Heart right ventricle (tissue), 16 donors: ENCODE results near the gene SSBP2. TPM values are rescaled to one million over a fixed set of nuclear protein-coding genes. Genes with fewer than 3 reads are reported as not detected.
"Not testable (repeated sequence)": the region's sequence is repeated elsewhere in the genome, so short reads cannot be mapped to it uniquely, and the experiment has no call there.

ENCODE experiments used
- ATAC-seq, 8 donors: fragments of 200-7000 bp; cut with Tn5 transposase; one replicate each; pipeline ENCODE4 v1.9.1; 2020; ENCODE audit warnings: mild to moderate bottlenecking in 8 of 8, moderate library complexity in 8 of 8, moderate number of reproducible peaks in 1 of 8
- DNase-seq, 2 donors: peaks; one replicate each; pipeline ENCODE4 v3.0.0-alpha.2; 2020
- H3K27ac ChIP-seq, 10 donors: fragments of 200-600 bp; sonication (generic) in 2 of 10; one replicate each; pipeline versions ENCODE4 v1.5.0 to v1.8.0; 2020 to 2022; ENCODE audit warnings: mild to moderate bottlenecking in 3 of 10
- H3K27me3 ChIP-seq, 7 donors: fragments of 200-600 bp; one replicate each; pipeline ENCODE4 v1.8.0; 2021 to 2022; ENCODE audit warnings: mild to moderate bottlenecking in 2 of 7
- H3K36me3 ChIP-seq, 9 donors: fragments of 200-600 bp; sonication (generic) in 1 of 9; one replicate each; pipeline versions ENCODE4 v1.5.0 to v1.8.0; 2020 to 2022; ENCODE audit warnings: mild to moderate bottlenecking in 2 of 9
- H3K4me1 ChIP-seq, 9 donors: fragments of 200-600 bp; sonication (generic) in 1 of 9; one replicate each; pipeline versions ENCODE4 v1.5.0 to v1.8.0; 2020 to 2022; ENCODE audit warnings: mild to moderate bottlenecking in 4 of 9
- H3K4me3 ChIP-seq, 10 donors: fragments of 200-600 bp; sonication (generic) in 2 of 10; one replicate each; pipeline versions ENCODE4 v1.5.0 to v1.8.0; 2020 to 2022; ENCODE audit warnings: mild to moderate bottlenecking in 7 of 10, moderate library complexity in 2 of 10
- H3K9me3 ChIP-seq, 11 donors: fragments of 200-600 bp in 10 of 11; sonication (generic) in 2 of 11; one replicate each; pipeline versions ENCODE4 v1.5.0 to v1.8.0; 2013 to 2022; ENCODE audit warnings: mild to moderate bottlenecking in 2 of 11, control low read depth in 1 of 11, moderate library complexity in 1 of 11
- WGBS, 2 donors: extraction: QIAGEN DNeasy Blood & Tissue Kit; methylation state at CpG; one replicate each; pipeline ENCODE4 v1.1.7; 2013; ENCODE audit warnings: inconsistent platforms in 1 of 2; 5-methylcytosine and 5-hydroxymethylcytosine counted together
- intact Hi-C, 10 donors: fragments of 100-400 bp; cut with DNase I; formaldehyde crosslinking; loops; one replicate each; pipeline versions ENCODE4 v1.11.1 to v1.14.2; 2022
- polyA plus RNA-seq, 2 donors: library from polyadenylated mRNA; stranded (reverse); fragments of 200-250 nt; gene quantifications; one replicate each; pipeline ENCODE4 v1.2.3, GENCODE V29; 2013
- total RNA-seq, 10 donors: library from RNA; stranded (reverse); fragmentation: NEBNext Ultra II Directional in 3 of 10; extraction: Animal tissue kit (Norgen Biotek cat#: 25700) in 3 of 10; gene quantifications; one replicate each; pipeline versions ENCODE4 v1.2.1 to v1.2.4, GENCODE V29; 2021 to 2023
- TF ChIP-seq, protein P1 (sequence below), 9 donors: fragments of 200-600 bp; sonication (generic) in 2 of 9; IDR thresholded peaks; one replicate each; pipeline versions ENCODE4 v1.5.0 to v1.8.0; 2021 to 2022; ENCODE audit warnings: antibody characterized with exemption in 9 of 9, mild to moderate bottlenecking in 5 of 9, moderate library complexity in 1 of 9
- donor health status: Arrhythmogenic right ventricular cardiomyopathy.
- donor health status: ischemic (EF 13 %, LVEDD 7.1; RV severe dilation, severe dysfunction).
- donor health status: healthy with polysubstance abuse.
- donor health status: DM: no; HTN: yes; CAD: no.
- donor health status: DM: no; HTN: no; CAD: no.
- donor health status: ischemic (EF 25% LVEDD 6.9; RV normal size, moderate dysfunction).
- donor health status: ischemic (EF 25% LVEDD 5.7; RV mildly dilated, moderate dysfunction).
- donor health status: healthy.
- donor health status: DM: yes; HTN: yes; CAD: no.
- donor health status: Ischemic cardiomyopathy.
- donor health status: ischemic (EF 35%, LVEDD 5.7; RV mildly dilated, moderate dysfunction).
- donor health status: nonischemic (EF 11% LVEDD 7.7; RV severe dilation, severe dysfunction).
- donor health status: DM: yes; HTN: yes; CAD: no.
- donor health status: PGD.
- donor health status: ischemic (EF 29% LVEDD 5.4; RV normal size, mild dysfunction).
- donor health status: nonischemic (EF 23%, LVEDD 6.1; RV moderate dilation, normal function).

The SSBP2 gene
- total and polyA plus RNA-seq, 12 donors = 24.2 to 85.9 (median 52.0) TPM

DNA sequence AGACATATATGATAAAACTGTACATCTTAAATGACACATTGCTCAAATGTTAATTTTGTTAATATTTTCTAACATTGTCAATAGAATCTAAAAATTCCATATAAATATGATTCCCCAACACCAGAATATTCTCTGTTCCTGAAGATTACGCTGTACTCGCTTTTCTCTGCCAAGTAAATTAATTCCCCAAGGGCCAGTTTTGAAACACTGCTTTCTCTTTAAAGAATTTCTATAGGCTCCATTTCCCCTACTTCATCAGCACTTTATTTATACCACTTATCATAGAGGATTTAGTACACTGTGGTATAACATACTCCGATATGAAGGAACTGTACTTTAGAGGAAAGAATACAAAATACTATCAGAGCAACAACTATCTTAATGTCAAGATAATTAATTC is 255.6 kb downstream of the SSBP2 start:
- 81 to 83% methylated on average over 3 of the region's 3 CpGs for WGBS, 2 donors
- ATAC-seq = no peak
- Histone ChIP-seq H3K9me3 (no peaks in the 10 kb centered on the region), H3K4me1 (no peaks in the 10 kb centered on the region), H3K4me3 (no peak overlapping the region), H3K27me3 (no peaks in the 10 kb centered on the region), H3K27ac (no peak overlapping the region), H3K36me3 (no peaks in the 10 kb centered on the region)
- TF ChIP-seq, protein P1, sequence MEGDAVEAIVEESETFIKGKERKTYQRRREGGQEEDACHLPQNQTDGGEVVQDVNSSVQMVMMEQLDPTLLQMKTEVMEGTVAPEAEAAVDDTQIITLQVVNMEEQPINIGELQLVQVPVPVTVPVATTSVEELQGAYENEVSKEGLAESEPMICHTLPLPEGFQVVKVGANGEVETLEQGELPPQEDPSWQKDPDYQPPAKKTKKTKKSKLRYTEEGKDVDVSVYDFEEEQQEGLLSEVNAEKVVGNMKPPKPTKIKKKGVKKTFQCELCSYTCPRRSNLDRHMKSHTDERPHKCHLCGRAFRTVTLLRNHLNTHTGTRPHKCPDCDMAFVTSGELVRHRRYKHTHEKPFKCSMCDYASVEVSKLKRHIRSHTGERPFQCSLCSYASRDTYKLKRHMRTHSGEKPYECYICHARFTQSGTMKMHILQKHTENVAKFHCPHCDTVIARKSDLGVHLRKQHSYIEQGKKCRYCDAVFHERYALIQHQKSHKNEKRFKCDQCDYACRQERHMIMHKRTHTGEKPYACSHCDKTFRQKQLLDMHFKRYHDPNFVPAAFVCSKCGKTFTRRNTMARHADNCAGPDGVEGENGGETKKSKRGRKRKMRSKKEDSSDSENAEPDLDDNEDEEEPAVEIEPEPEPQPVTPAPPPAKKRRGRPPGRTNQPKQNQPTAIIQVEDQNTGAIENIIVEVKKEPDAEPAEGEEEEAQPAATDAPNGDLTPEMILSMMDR (IDR thresholded peaks at IDR 0.05) = no peak
- intact Hi-C loops = no loop called here
- no peak for DNase-seq

GRCh38 chr5:81488862-81489261 is 262.0 kb downstream of the SSBP2 start:
- Histone ChIP-seq H3K36me3 (peaks cover 0 to 4% (median 0%) of the 10 kb centered on the region in 9 donors), H3K9me3 (no peaks in the 10 kb centered on the region), H3K27me3 (no peaks in the 10 kb centered on the region), H3K4me3 (no peak overlapping the region), H3K27ac (no peak overlapping the region), H3K4me1 (peaks cover 0 to 6% (median 0%) of the 10 kb centered on the region in 9 donors)
- 98% methylated on average over 2 of the region's 2 CpGs for WGBS, 2 donors
- no peak for ATAC-seq
- no peak for DNase-seq
- TF ChIP-seq, protein P1 (IDR thresholded peaks at IDR 0.05) = no peak
- intact Hi-C loops = no loop called here

DNA sequence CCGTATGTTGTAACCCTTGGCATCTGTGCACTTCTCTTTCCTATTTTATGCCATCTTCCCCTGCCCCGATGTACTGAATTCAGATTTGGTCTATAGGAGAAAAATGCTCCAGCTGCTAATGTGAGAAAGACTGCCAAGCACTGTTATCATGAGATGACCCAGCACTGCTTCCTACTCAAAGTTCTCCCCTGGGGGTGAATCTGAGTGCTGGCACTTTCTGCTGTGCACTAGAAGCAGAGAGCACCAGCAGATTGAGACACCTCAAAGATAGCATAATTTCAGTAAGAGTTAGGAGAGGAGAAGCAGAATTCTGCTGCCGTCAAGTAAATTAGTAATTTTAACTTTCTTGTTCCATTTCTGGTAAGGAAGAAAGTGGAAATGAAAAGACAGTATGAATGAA is 264.2 kb downstream of the SSBP2 start:
- Histone ChIP-seq H3K27me3 (no peaks in the 10 kb centered on the region), H3K9me3 (no peaks in the 10 kb centered on the region), H3K4me3 (no peak overlapping the region), H3K36me3 (peaks cover 0 to 8% (median 0%) of the 10 kb centered on the region in 9 donors), H3K4me1 (peaks cover 0 to 6% (median 0%) of the 10 kb centered on the region in 9 donors), H3K27ac (no peak overlapping the region)
- no peak for ATAC-seq
- TF ChIP-seq, protein P1 (IDR thresholded peaks at IDR 0.05) = no peak
- 74 to 82% methylated on average over 3 of the region's 3 CpGs for WGBS, 2 donors
- intact Hi-C loops = no loop called here
- no peak for DNase-seq

GRCh38 chr5:81482595-81482994 is 268.3 kb downstream of the SSBP2 start:
- no peak for ATAC-seq
- no peak overlapping the region for H3K27ac ChIP-seq
- TF ChIP-seq, protein P1 (IDR thresholded peaks at IDR 0.05) = no peak

GRCh38 chr5:81473395-81473794 is 277.5 kb downstream of the SSBP2 start:
- intact Hi-C loops, H3K27me3 ChIP-seq, ATAC-seq, H3K27ac ChIP-seq, H3K4me3 ChIP-seq, H3K9me3 ChIP-seq, H3K4me1 ChIP-seq, DNase-seq: not testable (repeated sequence)
- WGBS, 2 donors = 96 to 99% methylated on average over 3 of the region's 3 CpGs
- H3K36me3 ChIP-seq = peaks cover 0 to 38% (median 20%) of the 10 kb centered on the region in 9 donors

More at GRCh38 chr5:81482595-81482994, 268.3 kb downstream of the SSBP2 start:
- H3K9me3 ChIP-seq = no peaks in the 10 kb centered on the region
- peaks cover 0 to 8% (median 0%) of the 10 kb centered on the region in 9 donors for H3K36me3 ChIP-seq
- intact Hi-C loops = no loop called here
- no peaks in the 10 kb centered on the region for H3K27me3 ChIP-seq
- peaks cover 0 to 6% (median 0%) of the 10 kb centered on the region in 9 donors for H3K4me1 ChIP-seq
- no peak overlapping the region for H3K4me3 ChIP-seq
- 45 to 50% methylated on average over 2 of the region's 2 CpGs for WGBS, 2 donors
- DNase-seq = no peak
